ENCODE results near the gene FRMD8. TPM values are rescaled to one million over a fixed set of nuclear protein-coding genes. Genes with fewer than 3 reads are reported as not detected.

The FRMD8 gene
- total and polyA plus RNA-seq, 2 donors (not counting 3 experiments of a cell fraction or from before 2014, with no cell fraction given) = 36.4 to 53.9 TPM

DNA sequence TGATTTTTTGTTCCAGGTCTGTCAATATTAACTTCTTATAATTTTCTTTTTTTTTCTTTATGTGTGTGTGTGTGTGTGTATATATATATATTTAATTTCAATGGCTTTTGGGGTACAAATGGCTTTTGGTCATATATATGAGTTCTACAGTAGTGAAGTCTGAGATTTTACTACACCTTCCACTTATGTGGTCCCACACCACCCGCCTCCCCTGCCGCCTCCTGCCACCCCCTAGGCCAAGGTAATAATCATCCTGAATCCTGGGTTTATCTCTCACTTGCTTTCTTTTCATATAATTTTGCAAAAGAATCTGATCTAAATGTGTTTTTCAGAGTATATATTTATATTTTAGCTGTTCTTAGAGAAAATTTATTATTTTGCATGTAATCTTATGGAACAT lies 47.2 kb downstream of the FRMD8 start:
- BruUV-seq (replicated peaks) = no TSS peak
- dilution Hi-C loops (cut with MboI; ENCODE audit: extremely low pct_ligation_motif_present, low sequenced_read_pairs) = no loop called here
- ChIA-PET POLR2A (interaction anchor here (0.5 kb wide), 1 partner anchor 58 kb away, joined by 3 read pairs; no protein-coding TSS in a partner anchor), CTCF (interaction anchor here (1.1 to 1.3 kb wide), 2 partner anchors 14 to 17 kb away, joined by 3 to 8 read pairs; no protein-coding TSS in a partner anchor)
- Histone ChIP-seq H3K36me3 (ENCODE audit: control insufficient read depth in 2 of 2, extremely low read depth in 1 of 2, insufficient read depth in 2 of 2, low read length in 2 of 2) (peaks cover 25 to 31% of the 10 kb centered on the region in 2 experiments), H3K4me1 (ENCODE audit: control insufficient read depth, extremely low read depth, insufficient read depth, low read length) (peaks cover 30% of the 10 kb centered on the region), H2AFZ (ENCODE audit: low read depth, low read length) (no peak overlapping the region), H3K27me3 (ENCODE audit: control insufficient read depth in 2 of 2, insufficient read depth in 2 of 2, low read length in 2 of 2) (no peaks in the 10 kb centered on the region), H3K27ac (ENCODE audit: insufficient read depth, low read depth, low read length) (no peak overlapping the region), H3K4me2 (ENCODE audit: insufficient read depth, low read length) (no peak overlapping the region), H3K9ac (replicated peaks; ENCODE audit: extremely low read depth, insufficient read depth, low read length) (no peak overlapping the region), H4K20me1 (replicated peaks; ENCODE audit: control insufficient read depth, extremely low read depth, insufficient read depth, low read length) (peaks cover 22% of the 10 kb centered on the region), H3K79me2 (ENCODE audit: control insufficient read depth, insufficient read depth, low read length) (peaks cover 95% of the 10 kb centered on the region), H3K9me3 (replicated peaks; ENCODE audit: control insufficient read depth, insufficient read depth, low read length) (no peaks in the 10 kb centered on the region), H3K4me3 (replicated peaks in 1 of 3; ENCODE audit: insufficient read depth in 1 of 3, low read depth in 1 of 3, low read length in 3 of 3) (no peak overlapping the region), H3K9me1 (replicated peaks; ENCODE audit: control insufficient read depth, extremely low read depth, insufficient read depth, low read length) (no peaks in the 10 kb centered on the region)
- DNase-seq (ENCODE audit: low read depth, low spot score) = no peak
- TF ChIP-seq MAX (IDR thresholded peaks at IDR 0.05; ENCODE audit: insufficient read depth, insufficient read length) = no peak
- TF ChIP-seq JUN (IDR thresholded peaks at IDR 0.05; ENCODE audit: borderline replicate concordance, insufficient read depth, insufficient read length, low read depth) = no peak
- no peak for TF ChIP-seq EZH2 (IDR thresholded peaks at IDR 0.05; ENCODE audit: borderline replicate concordance, low read depth, low read length, severe bottlenecking)
- no peak for TF ChIP-seq CTCF (IDR thresholded peaks at IDR 0.05; ENCODE audit: extremely low read depth in 1 of 2, insufficient read depth in 1 of 2, low read depth in 1 of 2, low read length in 2 of 2)
- TF ChIP-seq MYC (IDR thresholded peaks at IDR 0.05; ENCODE audit: low read depth, low read length) = no peak
- no peak for TF ChIP-seq FOS (IDR thresholded peaks at IDR 0.05; ENCODE audit: borderline replicate concordance, insufficient read depth, low read length)
- no peak for TF ChIP-seq POLR2A (IDR thresholded peaks at IDR 0.05; ENCODE audit: low read depth, low read length)
- no peak for TF ChIP-seq POLR2AphosphoS5 (IDR thresholded peaks at IDR 0.05; ENCODE audit: insufficient read depth, low read depth, low read length)
- no peak for TF ChIP-seq GATA2 (IDR thresholded peaks at IDR 0.05; ENCODE audit: insufficient read depth, insufficient read length, low read depth, low read length)
- no peak for FAIRE-seq
- intact Hi-C loops (cut with micrococcal nuclease) = no loop called here
